Measurements from ENCODE around the gene ANO10.

The ANO10 gene

GRCh38 chr3:43341788-43342187 lies 280.0 kb downstream of the ANO10 start:
- DNase-seq = no peak

- DNase-seq = no peak
Observed at GRCh38 chr3:43340403-43340802, 281.4 kb downstream of the ANO10 start.

GRCh38 chr3:43338295-43338694 lies 283.5 kb downstream of the ANO10 start:
- no peak for DNase-seq

- DNase-seq = no peak
Observed at GRCh38 chr3:43335799-43336198, 286.0 kb downstream of the ANO10 start.

GRCh38 chr3:43334976-43335375 lies 286.8 kb downstream of the ANO10 start:
- DNase-seq = no peak

GRCh38 chr3:43331381-43331780 lies 290.4 kb downstream of the ANO10 start:
- DNase-seq = no peak

GRCh38 chr3:43330981-43331380 lies 290.8 kb downstream of the ANO10 start:
- DNase-seq = no peak

GRCh38 chr3:43328653-43329052 lies 293.2 kb downstream of the ANO10 start:
- no peak for DNase-seq

GRCh38 chr3:43327582-43327979 lies 294.2 kb downstream of the ANO10 start:
- no peak for DNase-seq

GRCh38 chr3:43326891-43327581 lies 294.8 kb downstream of the ANO10 start:
- no peak for DNase-seq

- no peak for DNase-seq
Observed at GRCh38 chr3:43323541-43323940, 298.3 kb downstream of the ANO10 start.

GRCh38 chr3:43320288-43320687 lies 301.5 kb downstream of the ANO10 start:
- DNase-seq = no peak

- DNase-seq = no peak
Observed at GRCh38 chr3:43319794-43320193, 302.0 kb downstream of the ANO10 start.

- no peak for DNase-seq
Observed at GRCh38 chr3:43319376-43319775, 302.4 kb downstream of the ANO10 start.

- DNase-seq = no peak
Observed at GRCh38 chr3:43317461-43318316, 304.1 kb downstream of the ANO10 start.

GRCh38 chr3:43316783-43317460 lies 304.9 kb downstream of the ANO10 start:
- no peak for DNase-seq

All from CD4-positive, alpha-beta T cell treated with Interleukin-1 beta for 1 hour (primary cell).